Activated effector memory CD4-positive, alpha-beta T cell treated with anti-CD3 and anti-CD28 coated beads, Interleukin-2, amount 50 U/mL, for 16 hours (primary cell): ENCODE measurements around the gene ARMC6.
"Not testable (repeated sequence)": the region's sequence is repeated elsewhere in the genome, so short reads cannot be mapped to it uniquely, and the experiment has no call there.

Experiments used
- DNase-seq: peaks from one replicate; pipeline ENCODE4 v3.0.0-alpha.2; 2020

ARMC6 gene

DNA sequence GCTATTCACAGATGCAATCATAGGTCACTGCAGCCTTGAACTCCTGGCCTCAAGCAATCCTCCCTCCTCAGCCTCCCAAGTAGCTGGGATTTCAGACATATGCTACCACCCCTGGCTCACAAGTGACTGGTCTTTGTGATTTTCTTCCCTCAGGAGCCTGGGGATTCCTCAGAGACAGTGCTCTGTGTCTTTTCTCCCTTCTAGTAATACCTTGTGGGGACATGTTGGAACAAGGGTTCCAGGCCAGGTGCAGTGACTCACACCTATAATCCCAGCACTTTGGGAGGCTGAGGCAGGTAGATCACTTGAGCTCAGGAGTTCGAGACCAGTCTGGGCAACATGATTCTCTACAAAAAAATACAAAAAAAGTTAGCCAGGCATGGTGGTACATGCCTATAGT, 10.0 kb upstream of the ARMC6 start:
- DNase-seq, result not testable (repeated sequence)

DNA sequence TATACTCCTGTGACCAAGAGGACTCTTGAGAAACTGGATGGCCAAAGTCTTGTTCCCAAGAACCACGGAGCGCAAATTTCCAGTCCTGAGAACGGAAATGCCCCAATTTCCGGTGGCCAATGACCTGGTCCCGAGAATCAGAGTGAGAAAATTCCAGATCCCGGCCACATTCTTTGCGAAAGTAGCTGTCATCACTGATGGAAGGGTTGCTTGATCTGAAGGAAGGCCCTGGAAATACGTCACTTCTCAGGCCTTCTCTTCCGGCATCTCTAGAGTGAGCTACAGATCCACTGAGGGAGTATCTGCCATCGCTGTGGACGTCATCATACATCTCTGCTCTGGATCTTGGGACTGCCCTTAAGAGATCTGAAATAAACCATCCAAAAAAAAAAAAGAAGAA, 7.5 kb upstream of the ARMC6 start:
- no peak for DNase-seq

DNA sequence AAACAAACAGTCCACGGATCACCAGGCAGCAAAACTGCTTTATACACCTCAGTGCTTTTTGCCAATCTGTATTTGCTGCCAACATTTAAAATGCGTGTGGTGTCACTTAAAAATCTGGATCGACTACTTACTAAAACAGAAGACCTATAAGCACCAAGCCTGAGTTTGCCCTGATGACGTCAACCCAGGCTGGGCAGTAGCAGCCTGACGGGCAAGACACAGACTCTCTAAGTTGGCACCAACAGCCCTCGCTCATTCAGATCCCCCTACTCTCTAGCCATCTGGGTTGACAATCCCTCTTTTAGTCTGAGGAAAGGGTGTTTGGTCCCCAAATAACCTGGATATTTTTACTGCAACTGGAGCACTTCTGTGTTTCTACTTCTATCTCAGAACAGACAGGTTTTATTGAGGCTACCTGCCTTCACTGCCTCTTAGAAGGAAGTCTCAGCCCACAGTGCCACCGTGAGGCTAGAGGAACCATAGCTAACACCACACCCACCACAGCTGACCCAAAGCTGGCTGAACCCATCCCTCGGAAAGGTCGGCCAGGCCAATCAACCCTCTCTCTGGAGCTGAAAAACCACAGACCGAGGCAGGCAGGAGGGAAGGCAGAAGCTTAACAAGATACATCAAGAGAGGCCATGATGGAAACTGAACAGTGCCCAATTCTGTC, 7.0 kb upstream of the ARMC6 start:
- DNase-seq, result no peak

DNA sequence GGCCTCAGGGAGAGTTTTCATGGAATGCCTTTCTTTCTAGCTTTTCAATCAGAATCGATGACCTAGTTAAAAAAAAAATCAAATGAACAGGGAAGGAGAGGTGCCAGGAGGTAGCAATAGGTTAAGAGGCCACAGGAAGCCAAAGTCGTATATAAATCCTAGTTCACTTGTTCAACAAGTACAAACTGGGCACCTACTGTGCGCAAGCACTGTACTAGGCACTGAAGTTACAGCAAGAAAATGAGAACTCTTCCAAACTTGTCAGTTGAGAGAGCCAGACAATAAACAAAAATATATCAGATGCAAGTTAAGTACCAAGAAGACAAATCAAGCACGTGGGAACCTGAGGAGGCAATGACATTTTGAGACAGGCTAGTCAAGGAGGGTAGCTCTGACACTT, 6.2 kb upstream of the ARMC6 start:
- no peak for DNase-seq

DNA sequence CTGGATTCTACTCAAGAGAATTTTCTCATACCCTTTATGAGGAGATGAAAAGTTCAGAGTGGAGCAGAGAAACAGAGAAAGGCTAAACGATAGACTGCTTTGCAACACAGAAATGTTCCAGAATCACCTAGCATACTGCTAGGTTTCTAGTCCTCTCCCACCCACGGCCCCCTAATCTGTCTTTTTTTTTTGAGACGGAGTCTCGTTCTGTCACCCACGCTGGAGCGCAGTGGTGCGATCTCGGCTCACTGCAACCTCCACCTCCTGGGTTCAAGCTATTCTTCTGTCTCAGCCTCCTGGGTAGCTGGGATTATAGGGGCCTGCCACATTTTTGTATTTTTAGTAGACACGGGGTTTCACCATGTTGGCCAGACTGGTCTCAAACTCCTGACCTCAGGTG, 4.9 kb upstream of the ARMC6 start:
- no peak for DNase-seq

DNA sequence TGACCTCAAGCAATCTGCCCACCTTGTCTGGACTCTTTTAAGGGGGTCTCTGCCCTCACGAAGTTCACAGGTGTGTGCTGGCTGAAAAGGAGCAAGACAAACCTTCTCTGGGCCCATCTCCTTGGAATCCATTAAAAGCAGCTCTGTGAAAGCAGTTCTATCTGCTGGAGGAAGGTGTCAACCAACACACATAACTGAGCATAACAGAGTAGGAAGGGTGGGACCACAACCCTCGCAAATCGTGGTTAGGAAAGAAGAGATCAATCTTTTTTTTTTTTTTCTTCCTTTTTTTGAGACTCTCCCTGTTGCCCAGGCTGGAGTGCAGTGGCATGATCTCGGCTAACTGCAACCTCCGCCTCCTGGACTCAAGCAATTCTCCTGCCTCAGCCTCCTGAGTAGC, 1.5 kb upstream of the ARMC6 start:
- DNase-seq, result no peak

DNA sequence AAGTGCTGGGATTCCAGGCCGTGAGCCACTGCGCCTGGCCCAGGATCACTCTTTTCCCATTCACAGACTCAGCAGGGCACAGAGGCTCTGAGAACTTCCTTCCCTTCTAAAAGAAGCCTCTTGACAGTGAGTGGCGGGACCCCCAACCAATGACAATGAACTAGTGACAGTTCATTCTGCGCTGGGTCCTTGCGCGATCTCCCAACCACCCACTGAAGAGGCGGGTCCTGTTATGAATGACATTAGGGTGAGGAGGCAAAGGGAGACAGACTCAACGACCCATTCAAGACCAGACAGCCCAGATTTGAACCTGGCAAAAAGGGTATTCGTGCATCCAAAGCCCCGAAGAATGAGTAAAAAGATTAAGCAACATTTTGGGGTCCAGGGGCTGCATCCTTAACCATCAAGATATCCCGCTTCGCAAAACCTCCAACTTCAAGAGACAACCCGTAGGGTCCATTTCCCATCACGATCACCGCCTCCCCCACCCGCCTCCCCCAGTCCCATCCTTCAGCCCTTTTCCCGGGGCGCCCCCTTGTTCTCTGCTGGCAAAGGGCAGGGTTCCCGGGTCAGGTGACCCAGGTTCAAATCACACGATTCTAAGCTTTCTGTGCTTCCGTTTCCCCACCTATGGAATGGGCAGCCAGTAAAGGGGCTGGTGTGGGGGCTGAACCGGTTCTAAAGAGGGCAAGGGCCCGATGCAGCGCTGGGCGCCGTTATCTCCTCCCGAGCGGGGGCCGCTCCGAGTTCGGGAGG, 805 bp upstream of the ARMC6 start:
- peak; percentile 84 for DNase-seq

DNA sequence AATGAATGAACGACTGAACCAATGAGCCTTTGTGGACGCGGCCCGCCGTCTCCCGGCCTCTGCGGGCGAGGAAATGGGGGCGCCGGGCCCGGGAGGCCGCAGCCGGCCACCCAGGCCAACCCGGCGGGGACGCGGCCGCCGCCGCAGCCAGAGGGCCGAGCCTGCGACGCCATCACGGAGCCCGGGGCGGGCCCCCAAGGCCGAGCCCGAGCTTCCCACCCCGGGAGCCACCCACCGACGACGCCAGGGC, 302 bp upstream of the ARMC6 start:
- DNase-seq, result no peak

DNA sequence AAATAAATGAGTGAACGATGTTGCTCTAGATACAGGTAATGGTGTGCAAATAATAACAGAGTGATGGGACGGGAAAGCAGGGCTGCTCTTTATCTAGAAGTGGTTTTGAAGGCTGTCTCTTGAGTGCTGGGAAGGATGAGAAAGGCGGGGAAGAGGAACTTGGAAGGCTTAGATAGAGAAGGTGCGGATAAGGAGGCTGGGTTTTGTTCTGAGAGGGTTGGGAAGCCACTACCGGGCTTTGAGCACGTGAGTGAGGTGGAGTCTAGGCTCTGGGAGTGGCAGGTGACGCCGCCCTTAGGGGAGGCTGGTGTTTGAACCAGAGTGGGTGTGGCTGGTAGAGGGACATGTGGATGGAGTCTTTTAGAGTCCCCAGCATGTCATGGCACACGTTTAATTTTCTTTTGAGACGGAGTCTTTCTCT, 811 bp downstream of the ARMC6 start:
- peak; percentile 90 for DNase-seq

DNA sequence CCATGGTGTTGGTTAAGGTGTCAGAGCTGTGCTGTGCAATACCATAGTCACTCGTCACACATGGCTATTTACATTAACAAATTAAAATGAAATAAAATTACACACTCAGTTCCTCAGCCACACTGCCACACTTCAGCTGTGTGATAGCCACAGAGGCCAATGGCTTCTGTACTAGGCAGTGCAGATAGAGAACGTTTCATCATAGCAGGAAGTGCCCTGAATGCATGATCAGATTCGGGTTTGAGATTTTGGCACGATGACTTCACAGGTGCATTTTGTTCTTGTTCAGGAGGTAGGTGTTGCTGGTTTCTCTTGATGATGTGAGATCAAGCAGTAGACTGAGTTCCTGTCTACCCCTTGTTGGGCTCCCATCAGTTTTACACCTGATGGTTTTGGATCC, 6.5 kb downstream of the ARMC6 start:
- DNase-seq, result no peak

DNA sequence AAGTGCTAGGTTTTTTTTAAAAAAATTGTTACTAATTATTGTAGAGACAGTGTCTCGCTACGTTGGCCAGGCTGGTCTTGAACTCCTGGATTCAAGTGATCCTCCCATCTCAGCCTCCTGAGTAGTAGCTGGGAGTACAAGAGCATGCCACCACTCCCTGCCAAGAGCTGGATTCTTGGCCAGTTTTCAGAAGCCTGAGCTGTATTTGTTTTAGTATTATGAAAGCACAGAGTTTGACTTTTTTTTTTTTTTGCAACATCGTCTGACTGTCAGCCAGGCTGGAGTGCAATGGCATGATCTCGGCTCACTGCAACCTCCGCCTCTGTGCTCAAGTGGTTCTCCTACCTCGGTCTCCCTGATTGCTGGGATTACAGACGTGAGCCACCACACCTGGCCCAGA, 7.0 kb downstream of the ARMC6 start:
- no peak for DNase-seq

DNA sequence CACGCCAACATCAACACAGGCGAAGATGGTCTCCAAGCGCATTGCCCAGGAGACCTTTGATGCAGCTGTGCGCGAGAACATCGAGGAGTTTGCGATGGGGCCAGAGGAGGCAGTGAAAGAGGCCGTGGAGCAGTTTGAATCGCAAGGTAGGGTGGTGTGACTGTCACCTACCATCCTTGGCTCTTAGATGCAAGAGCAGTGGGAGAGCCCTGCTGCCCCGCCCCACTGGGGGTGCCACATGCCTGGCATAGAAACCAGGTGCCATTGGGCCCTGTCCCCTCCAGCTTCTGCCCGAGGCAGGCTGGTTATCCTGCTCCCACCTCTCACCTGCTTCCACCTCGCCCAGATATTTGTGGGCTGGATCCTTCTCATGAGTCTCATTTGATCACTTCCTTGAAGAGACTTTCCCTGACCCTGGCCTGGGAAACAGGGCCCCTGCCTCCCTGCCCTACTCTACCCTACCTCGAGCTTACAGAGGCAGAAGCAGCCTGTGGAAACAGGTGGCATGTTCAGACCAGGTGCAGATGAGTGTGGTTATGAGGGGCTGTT, 9.4 kb downstream of the ARMC6 start:
- DNase-seq, result no peak

DNA sequence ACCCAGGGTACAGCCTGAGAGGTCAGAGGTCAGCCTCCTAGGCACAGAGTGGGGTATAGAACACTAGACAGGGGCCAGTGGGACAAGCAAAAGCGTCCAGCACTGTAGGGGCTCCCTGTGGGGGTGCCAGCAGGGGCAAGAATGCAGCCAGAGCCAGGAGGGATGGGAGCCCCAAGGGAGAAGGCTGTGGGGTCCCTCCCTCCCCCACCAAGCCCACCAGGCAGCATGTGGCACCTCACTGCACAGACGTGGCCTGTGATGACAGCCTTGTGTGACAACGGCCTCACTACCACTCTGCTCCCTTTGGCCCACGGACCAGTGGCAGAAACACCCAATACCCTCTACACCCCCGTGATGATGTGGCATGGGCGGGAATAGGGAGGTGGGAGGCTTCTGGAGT, 10.1 kb downstream of the ARMC6 start:
- DNase-seq, result no peak

DNA sequence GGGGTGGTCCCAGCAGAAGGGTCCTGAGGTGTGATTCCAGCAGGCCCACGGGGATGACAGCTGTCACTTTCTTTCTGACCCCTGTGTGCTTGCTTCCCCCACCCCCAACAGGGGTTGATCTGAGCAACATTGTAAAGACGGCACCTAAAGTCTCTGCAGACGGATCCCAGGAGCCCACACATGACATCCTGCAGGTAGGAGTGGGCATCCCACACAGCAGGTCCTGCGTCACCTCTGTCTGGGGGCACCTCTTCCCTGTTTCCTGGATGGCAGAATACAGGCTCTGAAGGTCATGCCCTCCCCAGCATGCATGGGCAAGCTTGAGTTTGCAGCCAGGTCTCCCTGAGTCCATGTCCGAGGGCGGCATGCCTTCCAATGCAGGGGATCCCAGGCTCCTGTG, 10.5 kb downstream of the ARMC6 start:
- no peak for DNase-seq

DNA sequence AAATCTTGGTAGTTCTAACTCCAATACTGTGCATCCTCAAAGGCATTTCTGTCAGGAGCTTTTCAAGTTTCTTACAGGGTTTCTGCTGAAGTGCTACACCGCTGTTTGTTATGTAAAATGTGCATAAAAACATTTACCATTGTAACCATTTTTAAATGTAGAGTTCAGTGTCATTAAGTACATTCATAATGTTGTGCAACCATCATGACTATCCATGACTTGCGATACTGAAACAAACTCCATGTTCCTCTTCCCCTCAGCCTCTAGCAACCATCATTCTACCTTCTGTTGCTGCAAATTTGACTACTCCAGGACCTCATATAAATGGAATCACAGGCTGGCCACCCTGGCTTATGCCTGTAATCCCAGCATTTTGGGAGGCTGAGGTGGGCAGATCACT, 16.0 kb downstream of the ARMC6 start:
- no peak for DNase-seq

DNA sequence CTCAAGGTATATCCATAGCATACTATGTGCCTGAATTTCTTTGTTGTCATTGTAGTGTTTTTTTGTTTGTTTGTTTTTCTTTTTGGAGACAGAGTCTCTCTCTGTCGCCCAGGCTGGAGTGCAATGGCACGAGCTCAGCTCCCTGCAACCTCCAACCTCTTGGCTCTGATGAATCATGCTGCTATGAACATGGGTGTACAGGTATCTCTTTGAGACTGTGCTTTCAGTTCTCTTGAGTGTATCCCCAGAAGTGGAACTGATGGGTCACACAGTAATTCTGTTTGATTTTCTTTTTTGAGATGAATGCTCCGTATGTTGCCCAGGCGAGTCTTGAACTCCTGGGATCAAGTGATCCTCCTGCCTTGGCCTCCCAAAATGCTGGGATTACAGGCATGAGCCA, 16.7 kb downstream of the ARMC6 start:
- DNase-seq, result no peak

DNA sequence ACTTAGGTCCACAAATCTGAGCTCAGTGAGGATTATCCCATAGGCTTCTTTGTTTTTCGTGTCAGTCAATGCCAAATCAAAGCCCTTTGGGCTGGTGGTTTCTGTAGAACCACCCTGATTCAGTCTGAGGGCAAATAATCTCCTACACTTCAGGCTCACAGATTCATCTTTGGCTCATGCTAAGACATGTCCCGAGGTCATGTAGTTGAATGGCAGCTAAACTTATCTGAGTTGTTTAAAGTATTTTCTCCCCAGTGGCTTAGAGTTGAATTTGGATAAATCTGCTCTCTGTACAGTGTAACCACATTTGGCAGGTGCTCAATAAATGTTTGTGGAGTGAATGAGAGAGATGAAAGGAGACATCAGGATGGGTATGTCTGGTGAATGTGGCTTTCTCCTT, 17.3 kb downstream of the ARMC6 start:
- no peak for DNase-seq

DNA sequence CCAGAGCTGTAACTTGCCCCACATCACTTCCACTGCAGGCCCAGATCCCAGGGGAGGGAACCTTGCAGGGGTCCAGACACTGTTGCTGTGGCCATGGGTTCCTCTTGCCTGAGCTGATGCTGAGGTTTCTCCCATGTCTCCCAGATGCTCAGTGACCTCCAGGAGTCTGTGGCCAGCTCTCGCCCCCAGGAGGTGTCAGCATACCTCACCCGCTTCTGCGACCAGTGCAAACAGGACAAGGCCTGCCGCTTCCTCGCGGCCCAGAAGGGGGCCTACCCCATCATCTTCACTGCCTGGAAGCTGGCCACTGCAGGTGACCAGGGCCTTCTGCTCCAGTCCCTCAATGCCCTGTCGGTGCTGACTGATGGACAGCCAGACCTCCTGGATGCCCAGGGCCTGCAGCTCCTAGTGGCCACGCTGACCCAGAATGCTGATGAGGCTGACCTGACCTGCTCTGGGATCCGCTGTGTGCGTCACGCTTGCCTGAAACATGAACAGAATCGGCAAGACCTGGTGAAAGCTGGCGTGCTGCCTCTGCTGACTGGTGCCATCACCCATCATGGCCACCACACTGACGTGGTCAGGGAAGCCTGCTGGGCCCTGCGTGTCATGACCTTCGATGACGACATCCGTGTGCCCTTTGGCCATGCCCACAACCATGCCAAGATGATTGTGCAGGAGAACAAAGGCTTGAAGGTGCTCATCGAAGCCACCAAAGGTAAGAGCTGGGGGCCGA, 18.2 kb downstream of the ARMC6 start:
- DNase-seq, result no peak

DNA sequence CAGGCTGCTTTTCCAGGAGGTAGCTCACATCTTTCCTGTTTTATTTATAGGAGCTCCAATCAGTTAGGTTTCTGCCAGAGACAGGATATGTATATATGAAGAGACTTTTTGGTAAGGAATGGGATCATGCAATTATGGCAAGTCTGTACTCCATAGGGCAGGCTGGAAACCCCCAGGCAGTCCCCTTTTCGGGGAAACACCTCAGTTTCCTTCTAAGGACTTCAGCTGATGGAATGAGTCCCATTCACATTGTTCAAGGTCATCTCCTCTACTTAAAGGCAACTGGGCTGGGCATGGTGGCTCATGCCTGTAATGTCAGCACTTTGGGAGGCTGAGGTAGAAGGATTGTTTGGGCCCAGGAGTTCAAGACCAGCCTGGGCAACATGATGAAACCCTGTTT, 19.5 kb downstream of the ARMC6 start:
- no peak for DNase-seq

DNA sequence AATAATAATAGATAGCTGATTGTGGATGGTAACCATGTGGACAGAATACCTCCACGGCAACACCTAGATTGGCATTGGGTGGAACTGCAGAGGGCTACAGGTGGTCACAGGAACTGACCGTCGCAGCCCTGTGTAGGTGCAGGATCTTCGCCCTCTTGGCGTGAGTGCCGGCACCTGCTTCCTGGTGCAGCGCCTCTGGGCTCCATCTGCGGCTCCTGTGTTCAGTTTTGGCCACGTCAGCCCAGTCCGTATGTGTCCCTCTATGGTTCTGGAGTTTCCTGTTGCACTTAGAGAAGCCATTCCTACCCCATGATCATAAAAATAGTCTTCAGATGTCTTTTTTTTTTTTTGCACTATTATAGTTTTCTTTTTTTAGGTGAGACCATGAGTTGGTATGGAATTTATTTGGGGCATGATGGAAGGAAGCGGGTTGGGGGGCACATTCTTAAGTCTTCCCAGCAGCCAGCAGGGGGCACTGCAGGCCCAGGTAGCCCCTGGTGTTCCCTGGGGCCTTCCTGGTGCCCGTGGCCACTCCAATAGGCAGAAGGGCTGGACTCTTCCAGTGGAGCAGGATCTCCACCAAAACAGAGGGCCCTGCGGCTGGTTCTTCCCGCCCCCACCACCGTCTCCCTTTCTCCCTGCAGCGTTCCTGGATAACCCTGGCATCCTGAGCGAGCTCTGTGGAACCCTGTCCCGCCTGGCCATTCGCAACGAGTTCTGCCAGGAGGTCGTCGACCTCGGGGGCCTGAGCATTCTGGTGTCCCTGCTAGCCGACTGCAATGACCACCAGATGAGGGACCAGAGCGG, 20.3 kb downstream of the ARMC6 start:
- peak; percentile 86 for DNase-seq

DNA sequence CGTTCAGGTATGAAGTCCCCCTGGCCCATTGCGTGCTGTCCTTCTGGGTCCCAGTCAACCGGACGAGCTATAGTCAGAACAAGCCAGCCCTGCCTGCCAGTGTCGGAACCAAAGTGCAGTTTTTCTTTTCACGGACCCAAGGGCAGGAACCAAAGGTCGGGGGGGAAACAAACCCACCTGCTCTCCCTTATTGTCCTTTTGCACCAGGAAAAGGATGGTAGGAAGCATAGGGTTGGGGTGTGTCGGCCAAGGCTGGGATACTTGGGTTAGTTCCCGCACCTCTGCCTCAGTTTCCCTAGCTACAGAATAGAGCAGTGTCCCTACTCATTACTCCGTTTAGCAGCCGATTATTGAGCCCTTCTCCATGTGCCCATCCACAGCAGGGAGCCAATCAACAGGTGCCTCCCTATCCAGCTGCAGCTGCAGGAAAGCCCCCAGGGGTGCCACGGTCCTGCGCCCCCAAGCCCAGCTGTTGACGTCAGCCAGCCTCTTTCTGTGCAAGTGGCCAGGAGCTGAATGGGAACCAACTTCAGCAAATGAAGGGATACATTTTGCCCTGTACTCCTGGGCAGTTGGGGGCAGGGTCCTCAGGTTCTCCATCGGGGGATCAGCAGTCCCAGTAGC, 21.0 kb downstream of the ARMC6 start:
- no peak for DNase-seq

DNA sequence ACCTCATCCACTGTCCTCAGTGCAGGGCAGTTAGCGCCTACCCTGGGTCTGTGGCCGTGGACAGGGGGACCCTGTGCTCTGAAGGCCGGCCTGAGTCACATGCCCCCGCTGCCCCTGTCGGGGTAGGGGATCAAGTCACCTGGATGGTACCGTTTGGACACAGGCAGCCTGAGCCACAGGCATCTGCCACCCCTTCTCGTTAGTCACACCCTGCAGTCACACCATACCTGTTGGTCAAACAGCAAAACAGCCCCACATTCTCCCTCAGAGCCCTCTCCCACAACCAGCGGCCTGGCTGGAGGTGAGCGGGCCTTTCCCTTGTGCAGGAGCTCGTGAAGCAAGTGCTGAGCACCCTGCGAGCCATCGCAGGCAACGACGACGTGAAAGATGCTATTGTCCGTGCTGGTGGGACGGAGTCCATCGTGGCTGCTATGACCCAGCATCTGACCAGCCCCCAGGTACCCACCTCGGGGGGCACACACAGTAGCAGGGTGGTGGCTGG, 21.6 kb downstream of the ARMC6 start:
- DNase-seq, result no peak

DNA sequence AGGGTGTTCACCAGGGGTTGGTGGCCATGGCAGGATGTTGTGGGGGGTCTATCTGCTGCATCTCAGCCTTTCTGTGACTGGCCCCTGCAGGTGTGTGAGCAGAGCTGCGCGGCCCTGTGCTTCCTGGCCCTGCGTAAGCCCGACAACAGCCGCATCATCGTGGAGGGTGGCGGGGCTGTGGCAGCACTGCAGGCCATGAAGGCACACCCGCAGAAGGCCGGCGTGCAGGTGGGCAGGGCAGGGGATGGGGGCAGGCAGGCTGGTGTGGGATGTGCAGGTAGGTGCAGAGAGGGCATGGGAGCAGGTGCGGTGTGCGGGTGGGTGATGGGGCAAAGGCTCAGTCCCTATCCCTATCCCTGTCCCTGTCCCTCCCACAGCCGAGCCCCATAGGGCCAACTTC, 22.3 kb downstream of the ARMC6 start:
- DNase-seq, result no peak
